H9 (cell line): ENCODE results near the gene TBC1D10B. TPM values are rescaled to one million over a fixed set of nuclear protein-coding genes. Genes with fewer than 3 reads are reported as not detected.
A peak's percentile ranks its signal among the peaks of the same experiment; 100 is the strongest.

ENCODE experiments used
- DNase-seq: peaks from one replicate; pipeline ENCODE4 v3.0.0-alpha.2; 2017
- H2AFZ ChIP-seq: one replicate; pipeline ENCODE4 v1.6.1; 2013; ENCODE audit warnings: mild to moderate bottlenecking, low read length, control low read depth, moderate library complexity
- H2AK5ac ChIP-seq: 2 replicates; pipeline ENCODE4 v1.6.1; 2013; ENCODE audit warnings: low read length, control low read depth, mixed read lengths; ENCODE audit not compliant: insufficient read length
- H2BK120ac ChIP-seq: one replicate; pipeline ENCODE4 v1.6.1; 2013; ENCODE audit warnings: low read depth, mild to moderate bottlenecking, low read length, control low read depth, inconsistent platforms; ENCODE audit not compliant: poor library complexity, severe bottlenecking
- H2BK12ac ChIP-seq: 2 replicates; pipeline ENCODE4 v1.6.1; 2013; ENCODE audit warnings: low read length, control low read depth, mixed read lengths, low read depth; ENCODE audit not compliant: insufficient read length
- H2BK15ac ChIP-seq: 2 replicates; pipeline ENCODE4 v1.6.1; 2013; ENCODE audit warnings: low read depth, low read length, control low read depth
- H2BK20ac ChIP-seq: one replicate; pipeline ENCODE4 v1.6.1; 2013; ENCODE audit warnings: low read depth, mild to moderate bottlenecking, low read length, control low read depth, inconsistent platforms; ENCODE audit not compliant: poor library complexity, severe bottlenecking
- H2BK5ac ChIP-seq: 2 replicates; pipeline ENCODE4 v1.6.1; 2013; ENCODE audit warnings: low read length, control low read depth, mixed read lengths; ENCODE audit not compliant: insufficient read length
- H3K14ac ChIP-seq: 2 replicates; pipeline ENCODE4 v1.6.1; 2013; ENCODE audit warnings: low read length, control low read depth; ENCODE audit not compliant: insufficient read depth
- H3K18ac ChIP-seq: 2 replicates; pipeline ENCODE4 v1.6.1; 2013; ENCODE audit warnings: low read depth, mild to moderate bottlenecking, mixed read lengths, low read length, control low read depth; ENCODE audit not compliant: insufficient read length
- H3K23ac ChIP-seq: 2 replicates; pipeline ENCODE4 v1.6.1; 2013; ENCODE audit warnings: low read length, control low read depth, mixed read lengths, low read depth; ENCODE audit not compliant: insufficient read length
- H3K23me2 ChIP-seq: 2 replicates; pipeline ENCODE4 v1.6.1; 2013; ENCODE audit warnings: low read depth, mild to moderate bottlenecking, mixed read lengths, low read length, control low read depth; ENCODE audit not compliant: insufficient read length, poor library complexity, severe bottlenecking
- H3K27ac ChIP-seq: 2 replicates; pipeline ENCODE4 v1.5.1; 2013; ENCODE audit warnings: low read length, control low read depth, mixed read lengths, low read depth; ENCODE audit not compliant: insufficient read length
- H3K27me3 ChIP-seq: 2 replicates; pipeline ENCODE4 v1.6.1; 2013; ENCODE audit warnings: low read length, control low read depth, inconsistent platforms; ENCODE audit not compliant: insufficient read depth
- H3K4ac ChIP-seq: 2 replicates; pipeline ENCODE4 v1.6.1; 2013; ENCODE audit warnings: low read depth, mild to moderate bottlenecking, control low read depth, inconsistent platforms, low read length, moderate library complexity
- H3K4me1 ChIP-seq: 2 replicates; pipeline ENCODE4 v1.6.1; 2013; ENCODE audit warnings: low read length, control low read depth, inconsistent platforms; ENCODE audit not compliant: insufficient read depth
- H3K4me2 ChIP-seq: 2 replicates; pipeline ENCODE4 v1.6.1; 2013; ENCODE audit warnings: low read length, control low read depth, mixed read lengths; ENCODE audit not compliant: insufficient read length, insufficient read depth
- H3K56ac ChIP-seq: 2 replicates; pipeline ENCODE4 v1.6.1; 2013; ENCODE audit warnings: low read depth, mild to moderate bottlenecking, mixed read lengths, low read length, control low read depth; ENCODE audit not compliant: insufficient read length
- H3K79me1 ChIP-seq: 2 replicates; pipeline ENCODE4 v1.6.1; 2013; ENCODE audit warnings: low read depth, mild to moderate bottlenecking, moderate library complexity, low read length, control low read depth, inconsistent platforms; ENCODE audit not compliant: insufficient read depth, poor library complexity, severe bottlenecking
- H3K79me2 ChIP-seq: 2 replicates; pipeline ENCODE4 v1.6.1; 2013; ENCODE audit warnings: low read length, control low read depth, inconsistent platforms; ENCODE audit not compliant: insufficient read depth
- H3K9ac ChIP-seq: 2 replicates; pipeline ENCODE4 v1.6.1; 2013; ENCODE audit warnings: low read length, control low read depth, mixed read lengths; ENCODE audit not compliant: insufficient read length; ENCODE audit errors: extremely low read depth
- H3K9me3 ChIP-seq: one replicate; pipeline ENCODE4 v1.6.1; 2013; ENCODE audit warnings: low read depth, low read length, inconsistent platforms; ENCODE audit not compliant: control insufficient read depth
- H3T11ph ChIP-seq: one replicate; pipeline ENCODE4 v1.6.1; 2013; ENCODE audit warnings: mild to moderate bottlenecking, low read length, control low read depth, inconsistent platforms
- H4K20me1 ChIP-seq: one replicate; pipeline ENCODE4 v1.6.1; 2013; ENCODE audit not compliant: control insufficient read depth, insufficient read length, insufficient read depth
- H4K5ac ChIP-seq: 2 replicates; pipeline ENCODE4 v1.6.1; 2013; ENCODE audit warnings: low read depth, mild to moderate bottlenecking, mixed read lengths, low read length, control low read depth; ENCODE audit not compliant: insufficient read length
- H4K8ac ChIP-seq: replicated peaks from 2 replicates; pipeline ENCODE4 v1.6.1; 2013; ENCODE audit warnings: low read length, control low read depth, mixed read lengths, low read depth; ENCODE audit not compliant: insufficient read length
- H4K91ac ChIP-seq: 2 replicates; pipeline ENCODE4 v1.6.1; 2013; ENCODE audit warnings: low read depth, mild to moderate bottlenecking, moderate library complexity, mixed read lengths, low read length, control low read depth; ENCODE audit not compliant: insufficient read length
- H3K27ac Mint-ChIP-seq, 3 experiments: 2 replicates in 2 of 3; 3 replicates in 1 of 3; pipeline ENCODE4 v1.8.0; 2020 to 2021; ENCODE audit warnings: mixed read lengths in 3 of 3, mild to moderate bottlenecking in 1 of 3, moderate library complexity in 1 of 3
- H3K27me3 Mint-ChIP-seq: 2 replicates; pipeline ENCODE4 v1.8.0; 2021; ENCODE audit warnings: low read depth, mild to moderate bottlenecking, moderate library complexity, mixed read lengths
- H3K36me3 Mint-ChIP-seq, 3 experiments: 2 replicates in 2 of 3; 3 replicates in 1 of 3; pipeline ENCODE4 v1.8.0; 2020 to 2021; ENCODE audit warnings: low read depth in 3 of 3, mixed read lengths in 3 of 3; ENCODE audit not compliant: insufficient read depth in 1 of 3
- H3K4me1 Mint-ChIP-seq, 2 experiments: 2 replicates each; pipeline ENCODE4 v1.8.0; 2020; ENCODE audit warnings: mixed read lengths in 2 of 2
- H3K4me3 Mint-ChIP-seq, 2 experiments: 2 replicates in 1 of 2; 3 replicates in 1 of 2; pipeline ENCODE4 v1.8.0; 2020 to 2021; ENCODE audit warnings: mild to moderate bottlenecking in 2 of 2, mixed read lengths in 2 of 2, moderate library complexity in 1 of 2
- H3K9me3 Mint-ChIP-seq, 2 experiments: 2 replicates in 1 of 2; 3 replicates in 1 of 2; pipeline ENCODE4 v1.8.0; 2020; ENCODE audit warnings: mild to moderate bottlenecking in 2 of 2, mixed read lengths in 2 of 2, moderate library complexity in 1 of 2
- WGBS: extraction: QIAGEN DNeasy Blood & Tissue Kit; methylation state at CpG from one replicate; pipeline ENCODE4 v1.1.7; 2013; ENCODE audit warnings: missing lambda C conversion rate, low lambda C conversion rate, mixed read lengths; ENCODE audit not compliant: insufficient read length; ENCODE audit errors: extremely low coverage; 5-methylcytosine and 5-hydroxymethylcytosine counted together
- total RNA-seq: library from RNA; stranded (reverse); gene quantifications from 2 replicates; pipeline ENCODE4 v1.2.1, GENCODE V29; 2021
- TF ChIP-seq, protein P1 (sequence below): fragments of 200-600 bp; sonication (generic); conservative IDR thresholded peaks from 3 replicates; pipeline ENCODE4 v1.8.0; 2021; ENCODE audit warnings: antibody characterized with exemption, mild to moderate bottlenecking

The TBC1D10B gene
- total RNA-seq, 1 experiment from 2014 or later, result 25.6 TPM

DNA sequence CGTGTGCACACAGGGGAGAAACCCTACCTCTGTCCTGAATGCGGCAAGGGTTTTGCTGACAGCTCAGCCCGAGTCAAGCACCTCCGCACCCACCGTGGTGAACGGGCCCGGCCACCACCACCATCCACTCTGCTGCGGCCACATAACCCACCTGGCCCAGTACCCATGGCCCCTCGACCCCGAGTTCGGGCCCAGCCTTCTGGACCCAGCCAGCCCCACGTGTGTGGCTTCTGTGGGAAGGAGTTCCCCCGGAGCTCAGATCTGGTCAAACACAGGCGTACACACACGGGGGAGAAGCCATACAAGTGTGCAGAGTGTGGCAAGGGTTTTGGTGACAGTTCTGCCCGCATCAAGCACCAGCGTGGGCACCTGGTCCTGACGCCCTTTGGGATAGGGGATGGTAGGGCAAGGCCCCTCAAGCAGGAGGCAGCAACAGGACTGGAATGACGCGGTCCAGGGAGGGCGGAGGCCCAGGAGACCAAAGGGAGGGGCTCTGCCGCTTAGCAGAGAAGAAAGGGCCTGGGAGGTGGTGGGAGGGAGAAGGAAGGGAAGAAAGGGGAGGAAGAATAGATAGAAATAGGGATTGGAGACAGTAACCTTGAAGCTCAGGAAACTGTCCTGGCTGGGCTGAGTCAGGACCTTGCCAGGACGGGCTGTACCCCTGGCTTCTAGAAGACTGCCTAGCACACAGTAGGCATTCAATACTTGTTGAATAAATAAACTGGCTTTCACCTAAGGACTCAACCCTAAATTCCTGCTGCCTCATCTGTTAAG, 28.6 kb upstream of the TBC1D10B start:
- H3K9ac ChIP-seq, result no peak overlapping the region
- no peak overlapping the region for H2BK20ac ChIP-seq
- WGBS, result no CpG with 5 or more reads among the region's 23 CpGs
- H3K4me2 ChIP-seq, result peak overlapping the region; percentile 47
- DNase-seq, result peak; percentile 66
- no peak overlapping the region for H2BK120ac ChIP-seq
- no peaks in the 10 kb centered on the region for H3K27me3 ChIP-seq
- Mint-ChIP-seq H3K27me3 (peaks cover 2% of the 10 kb centered on the region), H3K27ac (peak overlapping the region in 2 of 3 experiments; percentile 98; a peak in 4 of 7 replicates), H3K4me1 (peaks cover 34 to 41% of the 10 kb centered on the region in 2 experiments), H3K9me3 (no peaks in the 10 kb centered on the region; a peak in 1 of 5 replicates), H3K4me3 (peak overlapping the region; percentile 36 to 84; a peak in 3 of 5 replicates), H3K36me3 (peaks cover 9 to 33% (median 20%) of the 10 kb centered on the region in 3 experiments; a peak in 6 of 7 replicates)
- H3K79me2 ChIP-seq, result peaks cover 4% of the 10 kb centered on the region; the same call in 1 of the 2 replicates
- TF ChIP-seq, protein P1, sequence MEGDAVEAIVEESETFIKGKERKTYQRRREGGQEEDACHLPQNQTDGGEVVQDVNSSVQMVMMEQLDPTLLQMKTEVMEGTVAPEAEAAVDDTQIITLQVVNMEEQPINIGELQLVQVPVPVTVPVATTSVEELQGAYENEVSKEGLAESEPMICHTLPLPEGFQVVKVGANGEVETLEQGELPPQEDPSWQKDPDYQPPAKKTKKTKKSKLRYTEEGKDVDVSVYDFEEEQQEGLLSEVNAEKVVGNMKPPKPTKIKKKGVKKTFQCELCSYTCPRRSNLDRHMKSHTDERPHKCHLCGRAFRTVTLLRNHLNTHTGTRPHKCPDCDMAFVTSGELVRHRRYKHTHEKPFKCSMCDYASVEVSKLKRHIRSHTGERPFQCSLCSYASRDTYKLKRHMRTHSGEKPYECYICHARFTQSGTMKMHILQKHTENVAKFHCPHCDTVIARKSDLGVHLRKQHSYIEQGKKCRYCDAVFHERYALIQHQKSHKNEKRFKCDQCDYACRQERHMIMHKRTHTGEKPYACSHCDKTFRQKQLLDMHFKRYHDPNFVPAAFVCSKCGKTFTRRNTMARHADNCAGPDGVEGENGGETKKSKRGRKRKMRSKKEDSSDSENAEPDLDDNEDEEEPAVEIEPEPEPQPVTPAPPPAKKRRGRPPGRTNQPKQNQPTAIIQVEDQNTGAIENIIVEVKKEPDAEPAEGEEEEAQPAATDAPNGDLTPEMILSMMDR, result no peak
- H3K4ac ChIP-seq, result no peak overlapping the region
- H3K18ac ChIP-seq, result no peak overlapping the region
- H2BK5ac ChIP-seq, result no peak overlapping the region
- no peak overlapping the region for H2AK5ac ChIP-seq
- H4K8ac ChIP-seq, result no peak overlapping the region
- no peak overlapping the region for H3K14ac ChIP-seq
- H2BK12ac ChIP-seq, result no peak overlapping the region
- H3K23me2 ChIP-seq, result peaks cover 22% of the 10 kb centered on the region
- H3K79me1 ChIP-seq, result no peaks in the 10 kb centered on the region
- H3T11ph ChIP-seq, result no peak overlapping the region
- no peak overlapping the region for H4K5ac ChIP-seq
- H3K4me1 ChIP-seq, result no peaks in the 10 kb centered on the region; the same call in 1 of the 2 replicates
- no peaks in the 10 kb centered on the region for H3K9me3 ChIP-seq
- no peak overlapping the region for H3K23ac ChIP-seq
- no peaks in the 10 kb centered on the region for H4K20me1 ChIP-seq
- no peak overlapping the region for H3K56ac ChIP-seq
- no peak overlapping the region for H3K27ac ChIP-seq
- H2AFZ ChIP-seq, result no peak overlapping the region
- no peak overlapping the region for H2BK15ac ChIP-seq
- no peak overlapping the region for H4K91ac ChIP-seq
